ENCODE data around the gene GTPBP4. TPM values are rescaled to one million over a fixed set of nuclear protein-coding genes. Genes with fewer than 3 reads are reported as not detected.

Gene GTPBP4
- total and polyA plus RNA-seq, 2 of the 8 experiments (the other 6 are each of a cell fraction or from before 2014, with no cell fraction given) = 16.9 to 98.1 TPM

- no peak for DNase-seq (ENCODE audit: low read depth in 1 of 2, low spot score in 2 of 2)
- H4K20me1 ChIP-seq (replicated peaks in 1 of 2; ENCODE audit: control insufficient read depth in 1 of 2, insufficient read depth in 2 of 2, low read length in 2 of 2) = no peaks in the 10 kb centered on the region
- no peak overlapping the region for H2BK120ac ChIP-seq (replicated peaks; ENCODE audit: low read depth, low read length)
- H2AFZ ChIP-seq (ENCODE audit: low read length) = 0 out of 2 replicates have a peak overlapping the region, but pooled peaks have one; percentile 8
- no peak overlapping the region for H4K8ac ChIP-seq (ENCODE audit: extremely low read depth, insufficient read depth, low read length)
- no peak overlapping the region for H3K4me2 ChIP-seq (ENCODE audit: insufficient read depth in 1 of 2, low read depth in 2 of 2, low read length in 2 of 2)
- no peak overlapping the region for H3K9ac ChIP-seq (replicated peaks in 1 of 4; ENCODE audit: extremely low read depth in 1 of 4, low read depth in 3 of 4, low read length in 3 of 4)
- H3K4me3 ChIP-seq (ENCODE audit: extremely low read depth in 1 of 4, insufficient read depth in 2 of 4, low read depth in 3 of 4, low read length in 4 of 4) = no peak overlapping the region
- 72% methylated on average over 12 of the region's 13 CpGs; no CpG with 5 or more reads in 1 of the 2 experiments for WGBS, 2 experiments (ENCODE audit: extremely low coverage in 1 of 2, insufficient coverage in 1 of 2, insufficient read length in 1 of 2, insufficient replicate concordance in 2 of 2, low coverage in 1 of 2, low lambda C conversion rate in 2 of 2, missing lambda C conversion rate in 1 of 2)
- no peaks in the 10 kb centered on the region for H3K36me3 ChIP-seq (ENCODE audit: control insufficient read depth in 2 of 4, insufficient read depth in 4 of 4, low read length in 3 of 4)
- no peaks in the 10 kb centered on the region for H3K79me2 ChIP-seq (ENCODE audit: control insufficient read depth in 1 of 2, insufficient read depth in 2 of 2, low read length in 2 of 2)
- no peak overlapping the region for H3K14ac ChIP-seq (ENCODE audit: insufficient read length)
- no peaks in the 10 kb centered on the region for H3K79me1 ChIP-seq (ENCODE audit: low read depth, low read length)
- no peak overlapping the region for H4K91ac ChIP-seq (replicated peaks; ENCODE audit: insufficient read length, low read length)
- ChIA-PET POLR2A (ENCODE audit: partially characterized antibody) (interaction anchor here (0.5 to 1.5 kb wide), 5 partner anchors 18 to 62 kb away, joined by 3 to 4 read pairs (median 4); no protein-coding TSS in a partner anchor), CTCF (ENCODE audit: partially characterized antibody) (interaction anchor here (0.6 to 1.8 kb wide), 4 partner anchors 10 to 58 kb away, joined by 3 to 6 read pairs (median 5); no protein-coding TSS in a partner anchor)
- H3K23me2 ChIP-seq (ENCODE audit: low read depth, low read length) = no peaks in the 10 kb centered on the region; the same call in 1 of the 2 replicates
- no peaks in the 10 kb centered on the region for H3K27me3 ChIP-seq (replicated peaks in 1 of 4; ENCODE audit: control insufficient read depth in 3 of 4, extremely low read depth in 1 of 4, insufficient read depth in 3 of 4, low read length in 3 of 4)
- H2BK20ac ChIP-seq (ENCODE audit: low read length) = no peak overlapping the region
- no peak overlapping the region for H3K18ac ChIP-seq (ENCODE audit: extremely low read depth, low read length)
- H2BK12ac ChIP-seq (ENCODE audit: low read depth, low read length) = no peak overlapping the region
- H2AK5ac ChIP-seq (ENCODE audit: low read depth, low read length) = no peak overlapping the region
- no peaks in the 10 kb centered on the region; a peak in 2 of 7 replicates for H3K4me1 ChIP-seq (replicated peaks in 1 of 4; ENCODE audit: control insufficient read depth in 3 of 4, insufficient read depth in 4 of 4, low read length in 3 of 4)
- H3K23ac ChIP-seq (ENCODE audit: insufficient read length) = no peak overlapping the region
- no peak overlapping the region for H4K5ac ChIP-seq (ENCODE audit: insufficient read length, low read depth, low read length)
- no peak overlapping the region for H3K56ac ChIP-seq (replicated peaks; ENCODE audit: insufficient read length, low read depth, low read length)
- no peak overlapping the region for H3K4ac ChIP-seq (replicated peaks; ENCODE audit: insufficient read length, low read depth, low read length)
- H2BK5ac ChIP-seq (ENCODE audit: low read depth, low read length) = no peak overlapping the region
- no peak overlapping the region for H3K27ac ChIP-seq (ENCODE audit: low read depth, low read length)
- no peaks in the 10 kb centered on the region for H3K9me3 ChIP-seq (ENCODE audit: insufficient read depth in 2 of 2, low read depth in 1 of 2, low read length in 1 of 2)
- no peak for FAIRE-seq
- no peak overlapping the region for H2BK15ac ChIP-seq (ENCODE audit: low read length)
- no peak for TF ChIP-seq E2F6 (IDR thresholded peaks at IDR 0.05)
- no peak for TF ChIP-seq ATF3 (IDR thresholded peaks at IDR 0.05; ENCODE audit: insufficient read depth, low read depth, low read length)
- TF ChIP-seq RAD21 (IDR thresholded peaks at IDR 0.05 in 1 of 2, conservative IDR thresholded peaks at IDR 0.05 in 1 of 2; ENCODE audit: low read depth in 2 of 2, low read length in 2 of 2) = no peak
- no peak for TF ChIP-seq CTCF (IDR thresholded peaks at IDR 0.05; ENCODE audit: control extremely low read depth in 1 of 3, insufficient read depth in 1 of 3, low read depth in 1 of 3, low read length in 3 of 3)
- no peak for TF ChIP-seq ZNF274 (IDR thresholded peaks at IDR 0.05; ENCODE audit: borderline replicate concordance, extremely low read depth, low read length)
- TF ChIP-seq CHD1 (IDR thresholded peaks at IDR 0.05; ENCODE audit: low read depth, low read length) = no peak
- TF ChIP-seq KDM4A (IDR thresholded peaks at IDR 0.05; ENCODE audit: low read depth, low read length, severe bottlenecking) = no peak
These were observed 33.0 kb upstream of the GTPBP4 start for GRCh38 chr10:955127-955819.

Data from H1 (cell line).